Gastroesophageal sphincter (tissue), 4 donors: ENCODE results near the gene NHS. TPM values are rescaled to one million over a fixed set of nuclear protein-coding genes. Genes with fewer than 3 reads are reported as not detected.

Experiments used
- ATAC-seq: fragments of 150-250 bp; one replicate; pipeline ENCODE4 v1.9.1; 2016; ENCODE audit warnings: mild to moderate bottlenecking, moderate library complexity
- H3K27ac ChIP-seq, 4 donors: fragments of 200-600 bp; sonication (generic) in 3 of 4; 1 replicate in 3 of 4; 2 replicates in 1 of 4; pipeline ENCODE4 v1.5.1; 2016 to 2019
- H3K27me3 ChIP-seq: fragments of 200-600 bp; sonication (generic); one replicate; pipeline ENCODE4 v1.5.1; 2019
- H3K36me3 ChIP-seq, 2 donors: fragments of 200-600 bp; sonication (generic); one replicate each; pipeline ENCODE4 v1.5.1; 2019; ENCODE audit warnings: control low read depth in 1 of 2
- H3K4me1 ChIP-seq, 3 donors: fragments of 200-600 bp; sonication (generic); 1 replicate in 2 of 3; 2 replicates in 1 of 3; pipeline ENCODE4 v1.5.1; 2016 to 2019; ENCODE audit warnings: control low read depth in 2 of 3
- H3K4me3 ChIP-seq, 2 donors: fragments of 200-600 bp; sonication (generic); one replicate each; pipeline ENCODE4 v1.5.1; 2019; ENCODE audit warnings: mild to moderate bottlenecking in 1 of 2, moderate library complexity in 1 of 2
- H3K9me3 ChIP-seq, 3 donors: fragments of 200-600 bp; sonication (generic); one replicate each; pipeline ENCODE4 v1.5.1; 2017 to 2019; ENCODE audit warnings: control low read depth in 2 of 3
- EP300 ChIP-seq: sonication (generic); formaldehyde crosslinking; IDR thresholded peaks from one replicate; pipeline ENCODE4 v1.6.1; 2017; ENCODE audit warnings: antibody characterized with exemption, mild to moderate bottlenecking
- POLR2A ChIP-seq, 2 donors: fragments of 450-650 bp; IDR thresholded peaks; one replicate each; pipeline ENCODE4 v1.6.1; 2017; ENCODE audit warnings: antibody characterized with exemption in 2 of 2, mild to moderate bottlenecking in 2 of 2, moderate library complexity in 1 of 2
- POLR2AphosphoS5 ChIP-seq: sonication (generic); formaldehyde crosslinking; IDR thresholded peaks from one replicate; pipeline ENCODE4 v1.6.1; 2017; ENCODE audit warnings: antibody characterized with exemption
- WGBS, 2 donors: methylation state at CpG; one replicate each; pipeline ENCODE4 v1.1.5; 2018; ENCODE audit warnings: low coverage in 1 of 2; 5-methylcytosine and 5-hydroxymethylcytosine counted together
- total RNA-seq, 4 donors: library from RNA; depleted of rRNA; stranded (reverse); fragments of >200 nt; gene quantifications; one replicate each; pipeline ENCODE4 v1.1.0, GENCODE V29; 2016
- TF ChIP-seq, protein P1 (sequence below), 4 experiments: fragments of 200-600 bp in 2 of 4; fragments of 450-650 bp in 2 of 4; sonication (generic) in 1 of 4; IDR thresholded peaks; one replicate each; pipeline ENCODE4 v1.5.1; 2017 to 2019; ENCODE audit warnings: antibody characterized with exemption in 4 of 4, mild to moderate bottlenecking in 2 of 4, moderate library complexity in 2 of 4

The NHS gene
- total RNA-seq, 4 donors from 2014 or later: 4.7 to 12.3 (median 6.6) TPM

- no peaks in the 10 kb centered on the region for H3K9me3 ChIP-seq
- no CpG with 5 or more reads among the region's 5 CpGs for WGBS, 2 donors
- no peak for ATAC-seq
These were observed 372.7 kb downstream of the NHS start for GRCh38 chrX:17747692-17748091.

GRCh38 chrX:17748684-17749083 is 373.7 kb downstream of the NHS start:
- Histone ChIP-seq H3K4me1 (peaks cover 0 to 8% (median 0%) of the 10 kb centered on the region in 3 donors), H3K9me3 (no peaks in the 10 kb centered on the region), H3K27ac (no peak overlapping the region), H3K4me3 (no peak overlapping the region), H3K27me3 (no peaks in the 10 kb centered on the region), H3K36me3 (peaks cover 0 to 33% of the 10 kb centered on the region in 2 donors)
- TF ChIP-seq POLR2AphosphoS5 (no peak), EP300 (no peak), POLR2A (IDR thresholded peaks at IDR 0.05) (no peak)
- TF ChIP-seq, protein P1, sequence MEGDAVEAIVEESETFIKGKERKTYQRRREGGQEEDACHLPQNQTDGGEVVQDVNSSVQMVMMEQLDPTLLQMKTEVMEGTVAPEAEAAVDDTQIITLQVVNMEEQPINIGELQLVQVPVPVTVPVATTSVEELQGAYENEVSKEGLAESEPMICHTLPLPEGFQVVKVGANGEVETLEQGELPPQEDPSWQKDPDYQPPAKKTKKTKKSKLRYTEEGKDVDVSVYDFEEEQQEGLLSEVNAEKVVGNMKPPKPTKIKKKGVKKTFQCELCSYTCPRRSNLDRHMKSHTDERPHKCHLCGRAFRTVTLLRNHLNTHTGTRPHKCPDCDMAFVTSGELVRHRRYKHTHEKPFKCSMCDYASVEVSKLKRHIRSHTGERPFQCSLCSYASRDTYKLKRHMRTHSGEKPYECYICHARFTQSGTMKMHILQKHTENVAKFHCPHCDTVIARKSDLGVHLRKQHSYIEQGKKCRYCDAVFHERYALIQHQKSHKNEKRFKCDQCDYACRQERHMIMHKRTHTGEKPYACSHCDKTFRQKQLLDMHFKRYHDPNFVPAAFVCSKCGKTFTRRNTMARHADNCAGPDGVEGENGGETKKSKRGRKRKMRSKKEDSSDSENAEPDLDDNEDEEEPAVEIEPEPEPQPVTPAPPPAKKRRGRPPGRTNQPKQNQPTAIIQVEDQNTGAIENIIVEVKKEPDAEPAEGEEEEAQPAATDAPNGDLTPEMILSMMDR (IDR thresholded peaks at IDR 0.05): no peak
- no peak for ATAC-seq
- 88 to 94% methylated on average over 5 of the region's 5 CpGs for WGBS, 2 donors

More at GRCh38 chrX:17747692-17748091, 372.7 kb downstream of the NHS start:
- TF ChIP-seq, protein P1 (IDR thresholded peaks at IDR 0.05): no peak
- no peak for TF ChIP-seq EP300
- TF ChIP-seq POLR2A (IDR thresholded peaks at IDR 0.05): no peak
- no peak for TF ChIP-seq POLR2AphosphoS5
- Histone ChIP-seq H3K4me3 (no peak overlapping the region), H3K4me1 (peaks cover 0 to 8% (median 0%) of the 10 kb centered on the region in 3 donors), H3K27me3 (no peaks in the 10 kb centered on the region), H3K27ac (no peak overlapping the region), H3K36me3 (peaks cover 0 to 27% of the 10 kb centered on the region in 2 donors)

DNA sequence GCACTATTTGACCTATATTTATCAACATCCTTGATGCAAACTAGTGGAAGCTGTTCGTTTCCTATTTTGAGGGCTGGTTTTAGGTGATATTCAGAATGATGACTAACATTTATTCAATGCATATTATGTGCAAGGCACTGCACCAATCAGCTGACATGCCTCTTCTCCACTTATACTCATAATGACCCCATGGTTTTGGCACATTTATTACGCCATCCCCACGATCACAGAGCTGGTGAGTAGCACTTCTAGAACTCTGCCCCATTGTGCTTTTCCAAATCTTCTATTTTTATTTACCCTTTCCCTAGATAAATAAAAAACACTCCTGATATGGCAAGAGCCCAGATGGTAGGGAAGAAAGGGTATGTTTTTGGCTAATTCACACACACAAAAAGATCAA is 375.4 kb downstream of the NHS start:
- H3K4me1 ChIP-seq: peaks cover 0 to under 1% (median 0%) of the 10 kb centered on the region in 3 donors
- no peak overlapping the region for H3K27ac ChIP-seq
- H3K9me3 ChIP-seq: no peaks in the 10 kb centered on the region
- 71 to 88% methylated on average over 3 of the region's 3 CpGs for WGBS, 2 donors
- no peak overlapping the region for H3K4me3 ChIP-seq
- H3K36me3 ChIP-seq: peaks cover 0 to 40% of the 10 kb centered on the region in 2 donors
- no peaks in the 10 kb centered on the region for H3K27me3 ChIP-seq
- no peak for ATAC-seq
- TF ChIP-seq EP300 (no peak), POLR2AphosphoS5 (no peak), POLR2A (IDR thresholded peaks at IDR 0.05) (no peak)
- TF ChIP-seq, protein P1 (IDR thresholded peaks at IDR 0.05): no peak

GRCh38 chrX:17758382-17758781 is 383.4 kb downstream of the NHS start:
- H3K27ac ChIP-seq: no peak overlapping the region
- no peaks in the 10 kb centered on the region for H3K9me3 ChIP-seq
- H3K27me3 ChIP-seq: no peaks in the 10 kb centered on the region
- H3K4me1 ChIP-seq: no peaks in the 10 kb centered on the region
- TF ChIP-seq, protein P1 (IDR thresholded peaks at IDR 0.05): no peak
- no peak for TF ChIP-seq POLR2A (IDR thresholded peaks at IDR 0.05)
- TF ChIP-seq POLR2AphosphoS5: no peak
- TF ChIP-seq EP300: no peak
- no peak overlapping the region for H3K4me3 ChIP-seq
- H3K36me3 ChIP-seq: peaks cover 0 to 10% of the 10 kb centered on the region in 2 donors
- no peak for ATAC-seq
- 70 to 91% methylated on average over 1 of the region's 2 CpGs for whole genome bisulfite sequencing, 2 donors

DNA sequence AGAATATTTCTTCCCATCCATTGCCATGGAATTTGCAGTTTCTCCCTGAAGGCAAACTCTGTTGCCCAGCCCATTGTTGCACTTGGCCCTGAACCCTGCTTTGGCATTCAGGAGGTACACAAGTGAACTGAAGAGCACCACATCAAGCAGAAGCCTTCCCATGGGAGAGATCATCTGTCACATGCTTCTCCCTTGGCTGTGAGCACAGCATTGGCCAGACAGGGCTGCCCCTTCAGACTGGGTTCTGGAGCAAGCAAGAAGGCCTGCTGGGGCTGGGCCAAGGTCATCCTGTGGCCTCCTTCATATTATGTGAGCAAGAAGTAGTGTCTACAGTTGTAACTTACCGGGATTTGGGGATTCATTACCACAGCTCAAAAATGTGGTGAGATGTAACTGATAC is 385.0 kb downstream of the NHS start:
- H3K27me3 ChIP-seq: no peaks in the 10 kb centered on the region
- H3K27ac ChIP-seq: no peak overlapping the region
- no peaks in the 10 kb centered on the region for H3K9me3 ChIP-seq
- H3K4me3 ChIP-seq: no peak overlapping the region
- no peak for ATAC-seq
- no peaks in the 10 kb centered on the region for H3K4me1 ChIP-seq
- WGBS, 2 donors: 80 to 100% methylated on average over 1 of the region's 1 CpG
- H3K36me3 ChIP-seq: no peaks in the 10 kb centered on the region
- TF ChIP-seq, protein P1 (IDR thresholded peaks at IDR 0.05): no peak
- TF ChIP-seq POLR2AphosphoS5 (no peak), EP300 (no peak), POLR2A (IDR thresholded peaks at IDR 0.05) (no peak)
